OCI-LY7 (cell line): Measurements from ENCODE around the gene ATP11C.

Source experiments
- CTCF ChIP-seq: fragments of 200-600 bp; sonication (generic); conservative IDR thresholded peaks from 2 replicates; pipeline ENCODE4 v1.5.1; 2014; ENCODE audit warnings: mild to moderate bottlenecking, antibody characterized with exemption, low read length, moderate library complexity, mixed read lengths
- EZH2phosphoT487 ChIP-seq: fragments of 200-600 bp; sonication (generic); IDR thresholded peaks from 2 replicates; pipeline ENCODE4 v1.6.1; 2018; ENCODE audit warnings: low read depth, borderline replicate concordance, mild to moderate bottlenecking, mixed run types, antibody characterized with exemption, low read length, moderate library complexity, mixed read lengths

- no peak for TF ChIP-seq CTCF
- TF ChIP-seq EZH2phosphoT487: no peak
Measured at GRCh38 chrX:139932073-139932900, 566 bp downstream of the ATP11C start.
